CD4-positive, alpha-beta T cell treated with Interferon gamma for 1 hour (primary cell): ENCODE measurements around the gene NUP93.

Source experiments
- DNase-seq: peaks from one replicate; pipeline ENCODE4 v3.0.0-alpha.2; 2020

The NUP93 gene

DNA sequence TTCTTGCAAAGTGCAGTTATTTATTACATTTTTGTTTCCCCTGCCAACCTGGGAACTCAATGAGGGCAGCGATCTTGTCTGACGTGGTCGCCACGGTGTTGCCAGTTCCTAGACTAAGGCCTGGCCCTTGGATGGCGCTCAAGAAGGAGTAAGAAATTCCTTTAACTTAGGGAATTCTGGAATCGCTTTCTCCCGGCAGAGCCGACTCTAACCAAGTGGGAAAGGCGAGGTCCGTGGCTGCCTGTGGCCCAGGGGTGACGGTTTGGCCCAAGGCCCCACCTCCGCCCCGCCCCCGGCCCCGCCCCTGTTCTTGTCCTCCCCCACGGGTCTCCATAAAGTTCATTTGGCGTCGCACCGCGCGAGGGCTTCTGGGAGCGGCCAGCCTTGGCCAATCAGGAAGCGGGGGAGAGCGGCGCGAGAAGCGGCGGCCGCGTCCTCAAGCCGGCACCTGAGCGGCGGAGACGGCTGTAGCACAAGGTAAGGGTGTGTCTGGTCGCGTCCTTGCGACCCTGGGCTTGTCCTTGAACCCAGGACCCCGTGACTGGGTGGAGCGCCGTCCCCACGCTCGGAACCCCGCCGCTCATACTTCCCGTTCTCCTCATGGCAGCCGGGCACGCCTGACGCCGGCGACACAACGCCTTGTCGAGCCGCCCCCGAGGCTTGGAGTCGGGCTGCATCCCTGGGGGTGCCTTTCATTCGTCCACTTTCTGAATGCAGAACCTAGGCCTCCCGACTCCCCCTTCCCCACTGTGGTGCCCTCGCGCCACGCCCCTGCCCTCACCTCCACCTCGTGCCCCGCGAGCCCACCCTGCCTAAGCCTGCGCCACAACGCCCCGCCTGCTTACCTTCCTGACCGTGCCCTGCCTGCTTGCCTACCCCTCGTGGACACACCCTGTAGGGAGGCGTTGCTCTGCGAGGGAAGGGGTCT lies at the start of gene NUP93:
Gene NUP93 (plus strand): TSS at position 395 of the 928 bp plus-strand sequence. CDS start 18,119 bp downstream, outside the sequence.
- DNase-seq = peak; percentile 88

DNA sequence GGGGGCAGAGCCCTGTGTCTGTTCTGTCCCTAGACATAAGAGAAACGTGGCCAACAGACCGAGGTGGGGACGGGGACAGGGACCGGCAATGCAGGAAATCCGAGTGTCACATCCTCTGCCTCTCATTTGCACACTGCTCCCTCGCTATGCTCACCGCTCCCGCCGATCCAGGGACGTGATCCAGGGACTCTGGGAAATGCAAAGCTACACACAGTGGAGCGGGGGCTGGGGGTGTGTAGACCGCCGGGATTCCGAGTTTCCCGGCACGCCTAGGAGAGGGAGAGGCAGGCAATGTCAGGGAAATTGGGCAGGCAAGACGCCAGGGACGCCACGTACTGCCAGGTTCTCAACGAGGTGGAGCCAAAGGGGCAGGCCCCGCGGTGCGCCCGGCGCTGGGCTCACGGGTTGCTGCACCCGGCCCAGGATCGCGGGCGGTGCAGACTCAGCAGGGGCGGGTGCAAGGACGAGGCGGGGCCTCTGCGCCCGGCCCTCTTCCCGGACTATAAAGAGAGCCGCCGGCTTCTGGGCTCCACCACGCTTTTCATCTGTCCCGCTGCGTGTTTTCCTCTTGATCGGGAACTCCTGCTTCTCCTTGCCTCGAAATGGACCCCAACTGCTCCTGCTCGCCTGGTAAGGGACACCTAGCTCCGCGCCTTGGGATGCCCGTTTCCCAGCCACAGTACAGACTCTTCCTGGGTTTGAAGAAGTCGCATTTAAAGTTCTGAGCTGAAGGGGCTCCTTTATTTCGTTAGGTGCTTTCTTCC lies 47.8 kb upstream of the NUP93 start, which contains the start of gene MT1X:
Gene MT1X (plus strand): TSS at position 532 of the 764 bp plus-strand sequence. CDS start 71 bp downstream, at position 603.
- DNase-seq = peak; percentile 85

DNA sequence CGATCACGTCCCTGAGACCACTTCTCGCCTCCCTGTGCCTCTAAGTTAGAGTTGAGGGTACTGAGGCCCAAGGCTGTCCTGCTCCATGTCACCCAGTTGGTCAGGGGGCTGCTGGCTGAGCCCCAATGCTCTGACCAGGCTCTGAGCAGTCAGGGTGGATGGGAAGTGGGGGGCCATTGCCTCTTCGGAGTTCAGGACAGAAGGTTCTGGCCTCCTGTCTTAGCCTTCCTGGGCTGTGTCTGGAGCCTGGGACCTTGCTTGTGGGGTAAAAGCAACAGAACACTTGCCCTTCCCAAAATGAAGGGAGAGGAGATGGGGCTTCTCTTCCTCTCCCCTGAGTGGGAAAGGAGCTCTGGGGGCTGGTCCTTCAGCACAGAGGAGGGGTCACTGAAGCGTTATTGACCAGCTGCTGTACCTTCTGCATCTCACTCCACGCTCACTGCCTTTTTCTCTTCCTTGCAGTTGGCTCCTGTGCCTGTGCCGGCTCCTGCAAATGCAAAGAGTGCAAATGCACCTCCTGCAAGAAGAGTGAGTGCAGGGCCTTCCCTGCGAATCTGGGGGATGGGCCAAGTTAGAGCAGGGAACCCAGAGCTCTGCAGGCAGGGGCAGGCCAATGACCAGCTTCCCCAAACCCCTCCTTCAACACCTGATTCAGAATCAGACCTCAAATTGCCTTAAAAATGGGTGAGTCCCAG lies 47.1 kb upstream of the NUP93 start:
- no peak for DNase-seq

DNA sequence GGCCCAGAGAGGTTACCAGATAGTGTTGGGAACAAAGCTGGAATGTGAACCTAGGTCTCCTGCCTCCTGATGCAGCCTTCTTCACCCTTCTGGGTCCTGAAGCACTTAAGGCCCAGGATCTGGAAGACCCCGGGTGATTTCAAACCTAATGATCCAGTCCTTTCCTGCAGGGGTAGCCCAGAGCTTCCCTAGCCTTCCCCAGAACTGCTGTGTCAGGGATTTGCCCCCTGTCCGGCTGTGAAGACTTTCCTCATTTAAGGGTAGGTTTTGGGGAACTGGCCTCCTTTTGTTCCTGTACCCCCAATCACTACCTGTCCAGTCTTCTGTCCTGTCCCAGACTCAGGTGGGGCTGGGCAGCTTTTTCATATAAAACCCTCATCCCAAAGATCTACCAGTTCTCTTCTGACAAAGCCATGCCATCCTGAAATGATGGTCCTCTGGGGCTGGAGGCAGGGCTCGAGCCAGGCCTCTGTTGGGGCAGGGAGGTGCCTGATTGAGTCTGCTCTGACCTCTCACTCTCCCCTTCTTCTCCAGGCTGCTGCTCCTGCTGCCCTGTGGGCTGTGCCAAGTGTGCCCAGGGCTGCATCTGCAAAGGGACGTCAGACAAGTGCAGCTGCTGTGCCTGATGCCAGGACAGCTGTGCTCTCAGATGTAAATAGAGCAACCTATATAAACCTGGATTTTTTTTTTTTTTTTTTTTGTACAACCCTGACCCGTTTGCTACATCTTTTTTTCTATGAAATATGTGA lies 46.3 kb upstream of the NUP93 start:
- DNase-seq = no peak

DNA sequence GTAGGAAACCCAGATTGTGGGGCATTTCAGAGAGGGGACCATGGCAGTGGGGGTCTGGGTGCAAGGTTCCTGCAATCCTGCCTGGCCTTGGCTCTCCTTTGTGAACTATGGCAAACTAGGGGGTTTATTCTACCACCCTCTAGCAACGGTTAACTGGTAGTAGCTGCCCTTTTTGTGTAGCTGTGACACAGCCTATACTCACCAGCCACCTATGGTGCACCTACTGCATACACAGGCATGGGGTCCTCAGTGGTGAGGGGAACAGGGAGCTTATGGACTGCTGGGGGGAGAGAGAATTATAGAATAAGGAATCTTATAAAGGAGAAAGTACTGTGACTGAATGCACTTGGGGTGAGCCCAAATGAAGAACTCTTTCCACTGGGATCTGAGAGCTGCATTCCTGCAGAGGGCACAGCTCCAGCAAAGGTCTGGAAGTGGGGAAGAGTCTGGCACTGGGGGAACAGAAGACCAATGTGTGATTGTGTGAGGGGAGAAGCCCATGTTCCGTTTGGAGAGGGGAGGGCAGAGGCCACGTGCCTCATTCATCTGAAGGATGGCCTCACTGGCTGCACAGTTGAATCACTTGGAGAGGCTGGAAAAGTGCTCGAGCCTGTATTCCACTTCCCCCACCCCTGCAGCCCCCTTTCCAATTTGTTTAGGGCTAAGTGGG lies 45.5 kb upstream of the NUP93 start:
- no peak for DNase-seq

DNA sequence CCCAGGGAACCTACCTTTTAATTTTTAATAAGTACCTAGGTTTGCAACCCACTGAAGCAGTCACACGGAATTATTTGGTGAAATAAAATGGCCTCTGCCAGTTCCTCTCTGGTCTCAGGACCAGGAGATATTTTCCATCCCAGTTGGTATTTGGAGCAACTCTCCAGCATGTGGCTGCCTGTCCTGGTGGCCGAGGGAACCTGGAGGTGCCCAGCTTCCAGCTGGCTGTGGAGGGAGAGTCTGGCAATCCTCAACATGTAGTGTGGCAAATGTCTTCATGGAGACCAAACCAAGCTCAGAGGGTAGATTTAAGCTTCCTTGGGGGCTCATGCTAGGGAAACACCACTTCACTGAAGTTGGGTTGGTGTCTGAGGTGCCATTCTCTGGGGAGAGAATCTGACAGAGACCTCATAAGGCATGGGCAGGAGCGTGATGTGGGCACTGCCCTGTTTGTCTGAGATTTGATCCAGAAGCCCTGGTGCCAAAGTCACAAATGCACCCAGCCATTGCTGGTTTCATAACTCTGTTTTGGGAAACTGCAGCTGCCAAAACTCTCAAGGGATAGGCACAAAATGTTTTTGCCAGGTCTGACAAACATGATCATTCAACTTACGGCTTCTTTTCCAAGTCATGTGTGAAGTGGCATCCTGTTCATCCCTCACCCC lies 44.9 kb upstream of the NUP93 start:
- no peak for DNase-seq

DNA sequence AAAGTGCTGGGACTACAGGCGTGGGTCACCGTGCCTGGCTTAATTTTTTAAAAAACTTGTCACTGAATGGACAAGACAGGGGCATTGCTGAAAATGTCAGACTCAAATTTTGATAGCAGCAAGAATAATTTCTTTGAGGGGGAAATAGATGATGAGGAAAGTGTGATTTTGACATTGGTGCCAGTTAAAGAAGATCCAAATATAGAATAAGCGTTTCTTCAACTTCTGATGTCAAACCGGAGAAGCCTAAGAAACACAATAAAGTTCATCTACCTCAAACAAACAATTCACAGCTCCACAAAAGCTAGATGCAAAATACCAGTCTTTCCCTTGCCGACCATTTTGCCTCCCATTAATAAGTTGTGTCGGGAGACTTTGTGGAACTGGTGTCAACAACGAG lies 43.2 kb upstream of the NUP93 start:
- no peak for DNase-seq

DNA sequence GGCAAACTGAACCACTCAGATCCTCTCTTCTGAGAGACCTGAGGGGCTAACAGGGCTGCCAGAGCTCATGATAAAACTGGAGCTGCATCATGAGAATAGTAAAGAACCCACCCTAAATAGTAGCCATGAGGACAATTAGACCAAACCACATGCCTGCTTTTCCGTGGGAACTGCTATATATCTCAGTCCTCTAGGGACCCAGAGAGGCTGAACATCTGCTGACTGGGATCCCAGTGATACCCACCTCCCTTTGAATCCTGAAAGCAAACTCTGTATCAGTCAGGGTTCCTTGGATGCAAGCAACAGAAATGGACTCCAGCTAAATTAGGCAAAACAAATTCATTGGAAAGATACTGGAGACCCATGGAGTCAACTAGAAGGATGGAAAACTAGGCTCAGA lies 41.2 kb upstream of the NUP93 start:
- no peak for DNase-seq

DNA sequence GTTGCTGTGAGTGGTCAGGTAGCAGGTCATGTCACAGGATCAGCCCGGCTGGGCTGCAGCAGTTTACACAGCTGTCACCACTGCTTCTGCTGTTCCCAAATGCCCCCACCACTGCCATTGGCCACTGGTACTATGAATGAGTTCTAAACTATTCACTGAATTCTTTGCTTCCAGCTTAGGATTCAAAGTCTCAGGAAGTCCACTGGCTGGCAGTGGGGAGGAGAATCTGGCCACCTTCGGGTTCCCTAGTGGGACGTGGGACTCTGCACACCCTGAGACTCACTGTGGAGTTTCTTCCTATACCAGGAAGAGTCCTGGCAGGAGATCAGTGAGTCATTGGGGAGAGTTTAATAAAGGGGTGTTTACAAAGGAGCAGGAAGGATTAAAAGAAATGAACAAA lies 40.8 kb upstream of the NUP93 start:
- no peak for DNase-seq

DNA sequence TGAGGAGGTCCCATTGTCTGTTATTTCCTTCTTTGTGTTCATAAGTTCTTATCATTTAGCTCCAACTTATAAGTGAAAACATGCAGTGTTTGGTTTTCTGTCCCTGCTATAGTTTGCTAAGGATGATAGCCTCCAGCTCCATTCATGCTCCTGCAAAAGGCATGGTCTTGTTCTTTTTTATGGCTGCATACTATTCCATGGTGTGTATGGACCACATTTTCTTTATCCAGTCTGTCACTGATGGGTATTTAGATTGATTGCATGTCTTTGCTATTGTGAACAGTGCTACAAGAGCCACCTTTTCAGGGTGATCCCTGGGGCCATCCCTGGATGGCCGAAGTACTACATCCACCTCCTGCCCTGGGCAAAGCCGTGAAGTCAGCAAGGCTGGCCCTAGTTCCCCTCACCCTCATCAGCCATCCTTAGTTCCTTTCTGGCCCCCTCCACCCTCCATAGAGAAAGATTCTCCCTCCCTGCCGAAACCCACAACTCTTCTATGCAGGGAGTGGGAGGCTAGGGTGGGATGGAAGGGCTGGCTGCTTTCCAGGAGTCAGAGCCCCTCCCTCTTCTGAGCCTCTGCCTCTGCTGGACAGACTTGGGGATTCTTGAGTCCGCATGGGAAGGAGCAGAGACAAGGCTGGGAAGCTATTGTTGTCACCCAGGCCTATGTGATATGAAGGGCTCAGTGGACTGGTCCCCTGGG lies 39.4 kb upstream of the NUP93 start:
- no peak for DNase-seq

DNA sequence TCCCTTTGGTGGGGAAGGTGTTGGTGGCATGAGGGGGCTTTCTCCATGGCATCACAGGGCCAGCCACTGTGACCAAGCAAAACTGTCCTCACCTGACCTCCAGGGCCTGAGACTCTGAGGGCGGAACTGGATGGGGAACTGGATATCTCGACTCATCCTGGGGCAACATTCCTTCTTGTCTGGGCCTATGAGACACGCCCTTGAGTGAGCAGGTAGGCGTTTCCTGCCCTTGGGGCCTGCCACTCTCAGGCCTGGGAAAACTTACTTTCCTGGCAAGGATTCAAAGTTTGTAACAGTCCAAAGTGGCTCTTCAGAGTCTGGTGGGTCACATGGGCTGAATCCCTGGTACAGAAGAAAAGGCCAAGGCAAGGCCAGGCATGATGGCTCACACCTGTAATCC lies 38.0 kb upstream of the NUP93 start:
- no peak for DNase-seq

DNA sequence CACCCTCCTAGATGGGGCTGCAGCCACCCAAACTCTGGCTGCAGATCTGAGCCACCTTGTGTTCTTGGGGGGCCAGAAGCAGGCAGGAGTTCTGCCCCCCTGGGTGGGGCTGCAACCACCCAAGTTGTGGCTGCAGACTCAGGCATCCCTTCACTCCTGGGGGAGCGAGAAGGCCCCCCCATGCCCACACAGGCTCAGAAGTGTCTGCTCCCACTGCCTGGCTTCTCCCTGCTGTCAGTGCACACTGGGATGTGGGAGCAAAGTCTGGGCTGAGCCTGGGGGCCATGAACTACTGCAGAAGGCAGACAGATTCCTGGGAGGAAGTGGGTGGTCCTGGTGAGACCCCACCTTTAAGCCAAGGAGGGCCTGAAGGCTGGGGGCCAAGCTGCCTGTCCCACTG lies 34.7 kb upstream of the NUP93 start:
- DNase-seq = no peak

DNA sequence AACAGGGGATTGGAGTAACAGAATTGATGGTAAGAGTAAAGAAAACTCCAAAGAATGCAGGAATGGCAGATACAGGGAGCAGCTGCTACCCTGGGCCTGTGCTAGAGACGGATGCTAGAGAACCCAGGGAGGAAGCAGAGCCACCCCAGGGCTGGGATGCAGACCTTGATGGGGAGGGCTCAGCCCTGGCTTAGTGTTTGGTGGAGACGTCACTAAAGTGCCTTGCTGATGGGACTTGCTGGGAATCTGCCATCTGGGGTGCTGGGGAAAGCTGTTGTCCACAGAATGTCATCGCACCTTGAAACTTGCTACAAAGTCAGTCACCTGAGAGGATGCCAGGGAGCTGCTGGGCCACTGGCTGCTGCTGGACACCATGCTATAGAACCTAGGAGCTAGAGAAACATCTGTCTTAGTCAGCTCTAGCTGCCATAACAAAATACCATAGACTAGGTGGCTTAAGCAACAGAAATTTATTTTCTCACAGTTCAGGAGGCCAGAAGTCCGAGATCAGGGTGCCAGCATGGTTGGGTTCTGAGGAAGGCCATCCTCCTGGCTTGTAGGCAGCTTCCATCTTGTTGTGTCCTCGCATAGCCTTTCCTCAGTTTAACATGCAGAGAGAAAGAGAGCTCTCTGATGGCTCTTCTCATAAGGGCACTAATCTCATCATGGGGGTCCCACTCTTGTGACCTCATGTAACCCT lies 32.3 kb upstream of the NUP93 start:
- no peak for DNase-seq

DNA sequence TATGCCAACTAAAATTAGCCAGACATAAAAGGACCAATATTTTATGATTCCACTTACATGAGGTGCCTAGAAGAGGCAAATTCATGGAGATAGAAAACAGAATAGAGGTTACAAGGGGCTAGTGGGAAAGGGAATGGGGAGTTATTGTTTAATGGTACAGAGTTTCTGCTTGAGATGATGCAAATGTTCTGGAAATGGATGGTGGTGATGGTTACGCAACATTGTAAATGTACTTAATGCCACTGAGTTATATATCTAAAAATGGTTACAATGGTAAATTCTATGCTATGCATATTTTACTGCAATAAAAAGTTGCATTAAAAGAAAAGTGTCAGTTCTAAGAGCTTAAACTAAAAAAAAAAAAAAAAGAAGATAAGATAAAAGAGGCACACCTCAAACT lies 29.7 kb upstream of the NUP93 start:
- DNase-seq = no peak

DNA sequence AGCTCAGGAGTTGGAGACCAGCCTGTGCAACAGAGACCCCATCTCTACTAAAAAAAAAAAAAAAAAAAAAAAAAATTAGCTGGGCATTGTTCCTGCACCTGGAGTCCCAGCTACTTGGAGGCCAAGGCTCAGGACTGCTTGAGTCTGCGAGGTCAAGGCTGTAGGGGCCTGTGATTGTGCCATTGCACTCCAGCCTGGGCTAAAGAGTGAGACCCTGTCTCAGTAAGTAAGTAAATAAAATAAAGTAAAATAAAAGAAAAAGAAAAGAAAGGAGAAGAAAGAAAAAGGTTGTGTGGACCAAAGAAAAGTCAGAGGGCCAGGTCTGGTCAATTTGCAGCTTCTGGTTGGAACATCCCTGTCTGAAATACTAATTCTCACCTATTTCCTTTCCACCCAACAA lies 29.3 kb upstream of the NUP93 start:
- DNase-seq = no peak

DNA sequence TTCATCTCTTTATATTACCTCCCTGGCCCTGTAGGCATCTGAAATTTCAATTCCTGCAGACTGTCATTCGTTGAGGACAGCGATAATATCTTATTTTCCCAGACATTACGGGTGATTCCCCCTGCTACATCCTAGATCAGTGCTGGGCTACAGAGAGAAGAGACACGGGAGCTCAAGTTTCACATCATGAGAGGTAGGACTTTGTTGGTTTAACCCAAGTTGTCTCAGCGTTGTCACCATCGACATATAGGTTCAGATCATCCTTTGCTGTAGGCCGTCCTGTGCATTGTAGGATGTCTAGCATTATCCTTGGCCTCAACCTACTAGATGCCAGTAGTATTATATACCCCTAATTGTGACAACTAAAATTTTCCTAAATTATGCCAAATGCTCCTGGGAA lies 28.4 kb upstream of the NUP93 start:
- no peak for DNase-seq

DNA sequence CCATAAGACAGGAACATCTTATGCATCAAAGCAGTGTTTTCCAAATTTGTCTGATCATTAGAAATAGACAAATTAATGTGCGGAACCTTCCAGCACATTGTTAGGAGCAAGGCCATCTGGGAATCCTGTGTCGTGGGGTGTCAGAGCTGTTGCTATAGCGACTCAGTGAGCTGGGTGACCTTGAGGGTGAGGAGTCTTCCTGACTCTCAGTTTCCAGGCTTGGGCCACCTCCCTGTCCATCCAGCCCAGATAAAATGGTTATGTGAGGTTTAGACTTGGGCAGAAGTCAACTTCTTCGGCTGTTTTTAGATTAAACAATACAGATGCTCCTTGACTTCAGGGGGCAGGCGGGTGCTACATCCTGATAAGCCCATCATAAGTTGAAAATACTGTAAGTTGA lies 27.1 kb upstream of the NUP93 start:
- no peak for DNase-seq

DNA sequence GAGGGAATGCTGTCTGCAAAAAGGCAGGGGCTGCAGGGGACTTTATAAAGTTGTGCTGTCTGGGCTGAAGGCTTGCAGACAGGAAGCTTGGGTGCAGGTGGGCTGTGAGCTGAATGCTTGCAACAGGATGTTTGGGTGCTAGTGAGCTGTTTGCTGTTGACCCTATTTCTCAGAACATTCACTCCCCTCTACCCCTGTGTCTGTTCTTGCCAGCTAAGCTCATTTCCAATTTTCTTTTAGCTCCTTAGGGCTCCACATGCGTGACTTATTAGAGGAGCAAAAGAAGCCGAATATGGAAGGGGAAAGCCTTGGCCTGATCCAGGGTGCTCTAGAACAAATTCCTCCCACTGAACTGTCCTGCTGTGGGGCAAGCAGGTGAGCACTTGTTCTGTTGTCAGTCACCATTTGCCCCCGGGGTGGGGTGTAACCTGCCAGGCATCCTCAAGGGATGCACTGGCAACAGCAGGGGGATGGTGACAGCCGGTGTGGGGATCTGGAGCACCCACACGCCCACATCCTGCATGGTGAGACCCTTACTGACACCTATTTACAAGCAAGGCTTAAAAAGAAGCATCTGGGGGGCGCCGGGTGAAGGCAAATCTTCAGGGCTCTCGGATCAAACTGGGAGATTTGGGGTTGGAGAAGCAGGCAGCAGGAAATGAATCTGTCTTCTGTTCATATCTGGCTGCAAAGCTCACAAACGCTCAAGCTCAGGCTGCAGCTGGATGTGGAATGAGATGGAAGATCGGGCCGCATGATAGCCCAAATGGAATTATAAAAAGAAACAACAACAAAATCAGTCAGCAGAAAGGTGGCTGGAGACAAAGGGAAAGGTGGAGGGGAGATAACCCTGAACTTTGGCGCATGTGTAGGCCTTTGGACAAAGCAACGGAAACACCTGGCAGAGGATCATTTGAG lies 21.1 kb upstream of the NUP93 start:
- DNase-seq = peak; percentile 6

DNA sequence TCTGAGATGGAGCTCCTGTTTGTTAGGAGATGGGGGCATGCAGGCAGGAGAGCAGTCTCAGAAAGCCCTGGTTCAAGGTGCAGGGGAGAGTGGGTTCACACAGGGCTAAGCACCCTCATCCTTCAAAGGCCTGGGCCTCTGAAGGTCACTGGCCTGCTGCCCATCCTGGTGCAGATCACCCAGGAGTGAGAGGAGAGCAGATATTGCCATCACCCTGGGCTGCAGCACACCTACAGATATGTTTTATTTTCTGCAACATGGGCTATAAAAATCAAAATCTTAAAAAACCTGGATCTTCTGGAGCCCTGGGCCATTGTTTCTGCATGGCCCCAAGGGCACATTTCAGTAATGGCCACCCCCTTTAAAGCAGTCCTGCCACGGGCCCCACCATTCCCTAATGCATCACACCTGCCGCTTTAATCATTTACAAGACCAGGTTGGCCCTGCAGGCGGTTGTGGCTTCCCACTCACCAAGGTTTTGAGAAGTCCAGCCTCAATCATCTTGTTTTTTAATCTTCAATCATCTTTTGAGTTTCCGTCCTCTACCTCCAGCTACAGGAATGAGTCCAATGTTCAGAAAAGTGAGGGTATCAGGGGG lies 20.4 kb upstream of the NUP93 start:
- no peak for DNase-seq
